ENCODE results near the gene NAV2. TPM values are rescaled to one million over a fixed set of nuclear protein-coding genes. Genes with fewer than 3 reads are reported as not detected.

Gene NAV2
- total RNA-seq, 1 experiment from 2014 or later: 139 TPM

DNA sequence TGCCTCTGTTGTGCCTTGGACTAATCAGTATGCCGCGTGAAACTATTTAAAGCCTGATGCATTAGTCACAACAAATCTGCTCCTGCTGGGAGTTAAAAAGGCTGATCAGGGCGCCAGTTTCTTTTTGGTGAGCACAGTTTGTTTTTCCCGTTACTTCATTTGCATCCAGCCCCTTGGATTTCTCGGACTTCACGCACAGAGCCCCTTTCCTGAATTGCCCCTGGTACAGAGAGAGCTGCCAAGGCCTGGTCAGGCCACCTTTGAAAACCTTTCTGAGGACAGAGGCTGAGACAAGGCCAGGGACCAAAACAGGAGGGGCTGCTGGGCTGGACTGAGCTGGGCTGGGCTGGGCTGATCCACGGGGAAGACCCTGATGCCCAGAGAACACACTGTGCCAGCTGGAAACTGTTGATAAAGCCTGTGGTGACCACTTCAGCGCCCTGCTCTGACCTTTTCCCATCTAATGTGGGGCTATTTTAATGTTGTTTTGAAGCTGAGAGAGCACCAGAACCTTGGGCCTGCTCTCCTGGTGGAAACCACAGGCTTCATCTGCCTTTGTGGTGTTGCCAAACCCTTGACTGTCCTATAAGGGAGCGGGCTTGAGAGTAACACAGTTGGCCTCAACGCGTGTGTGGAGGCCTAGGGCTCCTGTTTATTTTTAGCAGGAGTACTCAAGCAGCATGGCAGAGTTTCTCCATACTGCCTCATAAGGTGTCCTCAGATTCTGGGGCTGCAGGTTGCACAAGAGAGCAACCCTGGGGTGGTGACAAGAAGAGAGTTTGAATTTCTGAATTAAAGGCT lies 44.2 kb downstream of the NAV2 start:
- no TSS peak for BruUV-seq (replicated peaks)
- Mint-ChIP-seq H3K4me3 (ENCODE audit: unreplicated experiment) (no peak overlapping the region), H3K4me1 (ENCODE audit: insufficient read depth, unreplicated experiment) (no peaks in the 10 kb centered on the region), H3K9me3 (ENCODE audit: unreplicated experiment) (no peaks in the 10 kb centered on the region), H3K36me3 (ENCODE audit: insufficient read depth, unreplicated experiment) (peaks cover 8% of the 10 kb centered on the region), H3K27ac (ENCODE audit: low read depth, unreplicated experiment) (no peak overlapping the region), H3K27me3 (ENCODE audit: insufficient read depth, unreplicated experiment) (no peaks in the 10 kb centered on the region)
- POLR2A ChIA-PET: no interaction called here
- TF ChIP-seq, protein P1, sequence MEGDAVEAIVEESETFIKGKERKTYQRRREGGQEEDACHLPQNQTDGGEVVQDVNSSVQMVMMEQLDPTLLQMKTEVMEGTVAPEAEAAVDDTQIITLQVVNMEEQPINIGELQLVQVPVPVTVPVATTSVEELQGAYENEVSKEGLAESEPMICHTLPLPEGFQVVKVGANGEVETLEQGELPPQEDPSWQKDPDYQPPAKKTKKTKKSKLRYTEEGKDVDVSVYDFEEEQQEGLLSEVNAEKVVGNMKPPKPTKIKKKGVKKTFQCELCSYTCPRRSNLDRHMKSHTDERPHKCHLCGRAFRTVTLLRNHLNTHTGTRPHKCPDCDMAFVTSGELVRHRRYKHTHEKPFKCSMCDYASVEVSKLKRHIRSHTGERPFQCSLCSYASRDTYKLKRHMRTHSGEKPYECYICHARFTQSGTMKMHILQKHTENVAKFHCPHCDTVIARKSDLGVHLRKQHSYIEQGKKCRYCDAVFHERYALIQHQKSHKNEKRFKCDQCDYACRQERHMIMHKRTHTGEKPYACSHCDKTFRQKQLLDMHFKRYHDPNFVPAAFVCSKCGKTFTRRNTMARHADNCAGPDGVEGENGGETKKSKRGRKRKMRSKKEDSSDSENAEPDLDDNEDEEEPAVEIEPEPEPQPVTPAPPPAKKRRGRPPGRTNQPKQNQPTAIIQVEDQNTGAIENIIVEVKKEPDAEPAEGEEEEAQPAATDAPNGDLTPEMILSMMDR (IDR thresholded peaks at IDR 0.05; ENCODE audit: unreplicated experiment): no peak
- DNase-seq (ENCODE audit: unreplicated experiment): no peak
- CTCF ChIA-PET: interaction anchor here (0.6 to 1.7 kb wide), 6 partner anchors 13 to 678 kb away, joined by 3 to 6 read pairs (median 4); no protein-coding TSS in a partner anchor
- intact Hi-C loops (cut with micrococcal nuclease): no loop called here

DNA sequence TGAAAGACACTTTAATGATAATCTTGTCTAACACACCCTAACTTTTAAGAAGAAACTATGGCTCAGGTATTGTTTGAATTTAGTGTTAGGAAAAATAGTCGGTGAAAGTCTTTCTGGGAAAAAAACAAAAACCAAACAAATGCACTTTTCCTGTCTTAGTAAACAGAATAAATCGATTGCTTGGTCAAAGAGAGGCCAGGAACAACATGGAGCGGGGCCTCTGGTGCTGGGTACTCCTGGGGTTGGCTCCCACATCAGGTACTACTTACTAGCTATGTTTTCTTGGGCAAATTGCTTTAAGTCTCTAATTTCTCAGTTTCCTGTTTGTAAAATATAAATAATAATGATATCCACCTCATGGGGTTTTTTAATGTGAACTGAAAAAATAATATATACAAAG lies 46.8 kb downstream of the NAV2 start:
- no peaks in the 10 kb centered on the region for H3K27me3 Mint-ChIP-seq (ENCODE audit: insufficient read depth, unreplicated experiment)
- ChIA-PET POLR2A (no interaction called here), CTCF (interaction anchor here (1.1 to 2.9 kb wide), 2 partner anchors 196 to 209 kb away, joined by 3 to 12 read pairs; no protein-coding TSS in a partner anchor)
- DNase-seq (ENCODE audit: unreplicated experiment): no peak
- peaks cover 9% of the 10 kb centered on the region for H3K36me3 Mint-ChIP-seq (ENCODE audit: insufficient read depth, unreplicated experiment)
- H3K9me3 Mint-ChIP-seq (ENCODE audit: unreplicated experiment): no peaks in the 10 kb centered on the region
- H3K4me3 Mint-ChIP-seq (ENCODE audit: unreplicated experiment): no peak overlapping the region
- H3K4me1 Mint-ChIP-seq (ENCODE audit: insufficient read depth, unreplicated experiment): no peaks in the 10 kb centered on the region
- intact Hi-C loops (cut with micrococcal nuclease): no loop called here
- TF ChIP-seq, protein P1 (IDR thresholded peaks at IDR 0.05; ENCODE audit: unreplicated experiment): no peak
- no TSS peak for BruUV-seq (replicated peaks)
- no peak overlapping the region for H3K27ac Mint-ChIP-seq (ENCODE audit: low read depth, unreplicated experiment)

GRCh38 chr11:19762266-19762665 lies 49.6 kb downstream of the NAV2 start:
- POLR2A ChIA-PET: no interaction called here
- Mint-ChIP-seq H3K36me3 (ENCODE audit: insufficient read depth, unreplicated experiment) (peaks cover 9% of the 10 kb centered on the region), H3K4me1 (ENCODE audit: insufficient read depth, unreplicated experiment) (no peaks in the 10 kb centered on the region), H3K9me3 (ENCODE audit: unreplicated experiment) (no peaks in the 10 kb centered on the region), H3K4me3 (ENCODE audit: unreplicated experiment) (no peak overlapping the region), H3K27ac (ENCODE audit: low read depth, unreplicated experiment) (no peak overlapping the region), H3K27me3 (ENCODE audit: insufficient read depth, unreplicated experiment) (no peaks in the 10 kb centered on the region)
- no peak for DNase-seq (ENCODE audit: unreplicated experiment)
- intact Hi-C loops (cut with micrococcal nuclease): no loop called here
- no TSS peak for BruUV-seq (replicated peaks)
- CTCF ChIA-PET: interaction anchor here (0.6 to 0.9 kb wide), 2 partner anchors 502 to 592 kb away, joined by 3 to 4 read pairs; no protein-coding TSS in a partner anchor
- TF ChIP-seq, protein P1 (IDR thresholded peaks at IDR 0.05; ENCODE audit: unreplicated experiment): no peak

GRCh38 chr11:19763330-19763729 lies 50.7 kb downstream of the NAV2 start:
- intact Hi-C loops (cut with micrococcal nuclease): no loop called here
- H3K4me1 Mint-ChIP-seq (ENCODE audit: insufficient read depth, unreplicated experiment): no peaks in the 10 kb centered on the region
- no peaks in the 10 kb centered on the region for H3K27me3 Mint-ChIP-seq (ENCODE audit: insufficient read depth, unreplicated experiment)
- TF ChIP-seq, protein P1 (IDR thresholded peaks at IDR 0.05; ENCODE audit: unreplicated experiment): no peak
- CTCF ChIA-PET: interaction anchor here (0.6 to 1.2 kb wide), 2 partner anchors 9 to 142 kb away, joined by 3 read pairs; no protein-coding TSS in a partner anchor
- DNase-seq (ENCODE audit: unreplicated experiment): no peak
- peaks cover 9% of the 10 kb centered on the region for H3K36me3 Mint-ChIP-seq (ENCODE audit: insufficient read depth, unreplicated experiment)
- POLR2A ChIA-PET: no interaction called here
- no peak overlapping the region for H3K4me3 Mint-ChIP-seq (ENCODE audit: unreplicated experiment)
- no TSS peak for BruUV-seq (replicated peaks)
- H3K9me3 Mint-ChIP-seq (ENCODE audit: unreplicated experiment): no peaks in the 10 kb centered on the region
- no peak overlapping the region for H3K27ac Mint-ChIP-seq (ENCODE audit: low read depth, unreplicated experiment)
